Colonic mucosa (tissue), 4 donors: Measurements from ENCODE around the gene STRBP. TPM values are rescaled to one million over a fixed set of nuclear protein-coding genes. Genes with fewer than 3 reads are reported as not detected.

ENCODE experiments used
- DNase-seq: peaks from one replicate; pipeline ENCODE4 v3.0.0-alpha.2; 2020
- H3K27ac ChIP-seq: fragments of 200-600 bp; one replicate; pipeline ENCODE4 v1.8.0; 2021
- H3K27me3 ChIP-seq: fragments of 200-600 bp; one replicate; pipeline ENCODE4 v1.8.0; 2021
- H3K36me3 ChIP-seq: fragments of 200-600 bp; one replicate; pipeline ENCODE4 v1.8.0; 2021
- H3K4me1 ChIP-seq: fragments of 200-600 bp; one replicate; pipeline ENCODE4 v1.8.0; 2021; ENCODE audit warnings: mild to moderate bottlenecking
- H3K4me3 ChIP-seq: fragments of 200-600 bp; one replicate; pipeline ENCODE4 v1.8.0; 2021
- H3K9ac ChIP-seq, 2 donors: one replicate each; pipeline ENCODE4 v1.7.0; 2013; ENCODE audit warnings: control low read depth in 2 of 2, low read depth in 2 of 2, low read length in 2 of 2
- H3K9me3 ChIP-seq: fragments of 200-600 bp; one replicate; pipeline ENCODE4 v1.8.0; 2021
- intact Hi-C: fragments of 100-400 bp; cut with DNase I; formaldehyde crosslinking; loops from one replicate; pipeline ENCODE4 v1.14.1; 2022
- total RNA-seq, 2 donors: library from RNA; stranded (reverse); fragmentation: NEBNext Ultra II Directional in 1 of 2; extraction: Animal tissue kit (Norgen Biotek cat#: 25700) in 1 of 2; gene quantifications; one replicate each; pipeline ENCODE4 v1.2.1, GENCODE V29; 2021
- TF ChIP-seq, protein P1 (sequence below): fragments of 200-600 bp; IDR thresholded peaks from one replicate; pipeline ENCODE4 v1.8.0; 2022; ENCODE audit warnings: antibody characterized with exemption, mild to moderate bottlenecking
- donor health status: healthy.
- donor health status: DM: no; HTN: no; CAD: no.
- donor health status: DM: no; HTN: no; CAD: no.

STRBP gene
- total RNA-seq, 2 donors from 2014 or later = 37.5 to 53.5 TPM

- H3K9me3 ChIP-seq = no peaks in the 10 kb centered on the region
- H3K27ac ChIP-seq = no peak overlapping the region
- TF ChIP-seq, protein P1, sequence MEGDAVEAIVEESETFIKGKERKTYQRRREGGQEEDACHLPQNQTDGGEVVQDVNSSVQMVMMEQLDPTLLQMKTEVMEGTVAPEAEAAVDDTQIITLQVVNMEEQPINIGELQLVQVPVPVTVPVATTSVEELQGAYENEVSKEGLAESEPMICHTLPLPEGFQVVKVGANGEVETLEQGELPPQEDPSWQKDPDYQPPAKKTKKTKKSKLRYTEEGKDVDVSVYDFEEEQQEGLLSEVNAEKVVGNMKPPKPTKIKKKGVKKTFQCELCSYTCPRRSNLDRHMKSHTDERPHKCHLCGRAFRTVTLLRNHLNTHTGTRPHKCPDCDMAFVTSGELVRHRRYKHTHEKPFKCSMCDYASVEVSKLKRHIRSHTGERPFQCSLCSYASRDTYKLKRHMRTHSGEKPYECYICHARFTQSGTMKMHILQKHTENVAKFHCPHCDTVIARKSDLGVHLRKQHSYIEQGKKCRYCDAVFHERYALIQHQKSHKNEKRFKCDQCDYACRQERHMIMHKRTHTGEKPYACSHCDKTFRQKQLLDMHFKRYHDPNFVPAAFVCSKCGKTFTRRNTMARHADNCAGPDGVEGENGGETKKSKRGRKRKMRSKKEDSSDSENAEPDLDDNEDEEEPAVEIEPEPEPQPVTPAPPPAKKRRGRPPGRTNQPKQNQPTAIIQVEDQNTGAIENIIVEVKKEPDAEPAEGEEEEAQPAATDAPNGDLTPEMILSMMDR = no peak
- no peak overlapping the region for H3K9ac ChIP-seq
- no peak overlapping the region for H3K4me3 ChIP-seq
- H3K27me3 ChIP-seq = no peaks in the 10 kb centered on the region
- H3K4me1 ChIP-seq = peaks cover 2% of the 10 kb centered on the region
- no peak for DNase-seq
- intact Hi-C loops = no loop called here
- H3K36me3 ChIP-seq = no peaks in the 10 kb centered on the region
Measured at GRCh38 chr9:123167474-123167873, 100.9 kb downstream of the STRBP start.

- Histone ChIP-seq H3K9me3 (no peaks in the 10 kb centered on the region), H3K27me3 (no peaks in the 10 kb centered on the region), H3K4me1 (peaks cover 4% of the 10 kb centered on the region), H3K27ac (no peak overlapping the region), H3K9ac (no peak overlapping the region), H3K4me3 (no peak overlapping the region), H3K36me3 (no peaks in the 10 kb centered on the region)
- DNase-seq = no peak
- intact Hi-C loops = no loop called here
- TF ChIP-seq, protein P1 = no peak
Measured at GRCh38 chr9:123165813-123166212, 102.6 kb downstream of the STRBP start.

GRCh38 chr9:123164285-123164684 lies 104.1 kb downstream of the STRBP start:
- Histone ChIP-seq H3K36me3 (no peaks in the 10 kb centered on the region), H3K4me3 (no peak overlapping the region), H3K27ac (no peak overlapping the region), H3K9ac (no peak overlapping the region), H3K4me1 (peaks cover 4% of the 10 kb centered on the region), H3K9me3 (no peaks in the 10 kb centered on the region), H3K27me3 (no peaks in the 10 kb centered on the region)
- intact Hi-C loops = no loop called here
- no peak for DNase-seq
- TF ChIP-seq, protein P1 = no peak

GRCh38 chr9:123162791-123163345 lies 105.5 kb downstream of the STRBP start:
- H3K4me1 ChIP-seq = peaks cover 4% of the 10 kb centered on the region
- no peak overlapping the region for H3K4me3 ChIP-seq
- no peaks in the 10 kb centered on the region for H3K36me3 ChIP-seq
- TF ChIP-seq, protein P1 = no peak
- no peaks in the 10 kb centered on the region for H3K9me3 ChIP-seq
- H3K9ac ChIP-seq = no peak overlapping the region
- intact Hi-C loops = no loop called here
- DNase-seq = no peak
- no peak overlapping the region for H3K27ac ChIP-seq
- H3K27me3 ChIP-seq = no peaks in the 10 kb centered on the region

DNA sequence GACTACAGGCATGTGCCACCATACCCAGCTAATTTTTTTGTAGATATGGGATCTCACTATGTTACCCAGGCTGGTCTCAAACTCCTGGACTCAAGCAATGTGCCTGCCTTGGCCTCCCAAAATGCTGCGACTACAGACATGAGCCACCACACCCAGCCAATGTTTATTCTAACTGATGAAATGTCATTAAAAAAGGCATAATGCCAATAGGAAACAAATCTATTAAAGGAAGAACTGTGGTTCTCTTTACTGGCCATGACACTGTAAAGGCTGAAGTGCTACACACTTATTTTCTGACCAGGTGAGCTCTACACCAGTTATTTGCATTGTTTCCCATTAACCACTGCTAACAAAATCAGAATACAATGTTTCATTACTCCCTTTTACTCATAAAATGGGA lies 106.0 kb downstream of the STRBP start:
- Histone ChIP-seq H3K9me3 (no peaks in the 10 kb centered on the region), H3K36me3 (no peaks in the 10 kb centered on the region), H3K27me3 (no peaks in the 10 kb centered on the region), H3K27ac (no peak overlapping the region), H3K9ac (no peak overlapping the region), H3K4me1 (peaks cover 4% of the 10 kb centered on the region), H3K4me3 (no peak overlapping the region)
- intact Hi-C loops = no loop called here
- TF ChIP-seq, protein P1 = no peak
- DNase-seq = no peak
